DMS79 treated with DMSO at 0.1 percent for 48 hours (cell line): ENCODE data around the gene CHCHD3.

ENCODE experiments used
- DNase-seq: peaks from one replicate; lab custom pipeline; 2025; lab: John Stamatoyannopoulos, UW

Gene CHCHD3

DNA sequence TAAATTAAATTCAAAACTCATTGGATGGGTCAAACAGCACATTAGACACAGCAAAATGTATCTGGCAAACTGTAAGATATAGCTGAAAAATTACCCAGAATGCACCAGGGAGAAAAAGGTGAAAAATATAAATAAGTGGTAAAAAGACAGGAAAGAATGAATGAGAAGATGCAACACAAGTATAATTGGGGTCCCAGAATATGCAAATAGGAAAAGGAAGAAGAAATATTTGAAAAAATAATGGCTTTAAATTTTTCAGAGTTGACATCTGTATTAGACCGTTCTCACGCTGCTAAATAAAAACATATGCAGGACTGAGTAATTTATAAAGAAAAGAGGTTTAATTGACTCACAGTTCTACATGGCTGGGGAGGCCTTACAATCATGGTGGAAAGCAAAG lies 337.9 kb downstream of the CHCHD3 start:
- no peak for DNase-seq

DNA sequence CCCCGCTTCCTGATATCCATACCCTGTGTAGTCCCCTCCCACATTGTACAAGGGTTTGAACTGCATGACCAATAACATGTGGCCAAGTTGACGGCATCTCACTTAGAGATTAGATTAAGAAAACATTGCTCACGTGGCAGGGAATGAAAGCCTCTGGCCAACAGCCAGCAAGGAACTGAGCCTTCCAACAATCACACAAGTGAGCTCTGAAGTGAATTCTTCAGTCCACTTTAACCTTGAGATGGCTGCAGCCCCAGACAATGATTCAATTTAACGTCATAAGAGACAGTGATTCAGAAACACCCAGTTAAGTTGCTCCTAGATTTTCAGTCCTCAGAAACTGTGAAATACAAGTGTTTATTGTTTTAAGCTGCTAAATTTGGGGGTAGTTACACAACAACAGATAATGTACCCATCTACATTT lies 339.7 kb downstream of the CHCHD3 start:
- peak; percentile 89 for DNase-seq

DNA sequence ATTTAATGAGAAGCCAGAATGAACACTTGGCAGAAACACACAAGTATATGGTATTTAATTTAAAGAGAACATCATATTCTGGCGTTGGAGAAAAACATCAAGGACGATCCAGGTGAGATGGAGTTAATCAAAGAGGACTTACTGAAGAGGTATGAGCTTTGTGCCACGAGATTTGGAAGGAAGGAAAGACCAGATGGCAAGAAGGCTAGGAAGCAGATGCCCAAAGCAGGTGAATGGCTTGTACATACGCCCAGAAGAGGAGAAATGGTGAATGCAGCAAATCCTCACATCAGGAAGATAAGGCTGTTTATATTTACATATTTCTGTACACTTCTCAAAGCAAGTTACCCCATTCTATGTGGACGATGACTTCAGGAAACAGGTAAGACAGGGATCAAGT lies 341.7 kb downstream of the CHCHD3 start:
- no peak for DNase-seq

DNA sequence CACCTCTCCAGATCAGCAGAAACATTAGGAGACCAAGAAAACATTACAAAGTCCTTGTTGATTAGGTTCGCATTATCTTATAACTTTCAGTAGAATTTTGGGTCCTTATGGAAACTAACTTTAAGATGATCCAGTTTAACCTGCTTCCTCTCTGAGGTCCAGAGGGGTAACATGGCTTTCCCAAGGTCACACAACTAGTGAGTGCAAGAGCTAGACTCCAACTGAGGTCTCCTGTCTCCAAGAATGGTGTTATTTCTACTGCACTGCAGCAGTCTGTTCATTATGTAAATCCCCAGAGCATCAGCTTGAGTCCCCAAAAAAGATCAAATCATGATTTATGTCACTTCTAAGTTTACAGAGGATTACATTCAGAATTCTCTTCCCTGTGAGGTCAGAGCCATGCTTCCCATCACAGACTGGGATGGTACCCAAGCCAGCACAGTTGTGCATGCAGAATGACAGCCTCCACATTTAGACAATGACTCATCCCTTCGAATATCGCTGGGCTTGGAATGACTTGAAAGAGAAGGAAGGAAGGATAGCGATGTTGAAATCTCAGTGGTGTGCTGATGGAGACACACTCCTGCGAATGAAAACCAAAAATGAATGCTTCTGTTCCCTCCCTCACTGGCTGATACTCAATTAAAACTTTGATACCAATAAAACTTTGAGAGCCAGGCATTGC lies 342.5 kb downstream of the CHCHD3 start:
- no peak for DNase-seq

DNA sequence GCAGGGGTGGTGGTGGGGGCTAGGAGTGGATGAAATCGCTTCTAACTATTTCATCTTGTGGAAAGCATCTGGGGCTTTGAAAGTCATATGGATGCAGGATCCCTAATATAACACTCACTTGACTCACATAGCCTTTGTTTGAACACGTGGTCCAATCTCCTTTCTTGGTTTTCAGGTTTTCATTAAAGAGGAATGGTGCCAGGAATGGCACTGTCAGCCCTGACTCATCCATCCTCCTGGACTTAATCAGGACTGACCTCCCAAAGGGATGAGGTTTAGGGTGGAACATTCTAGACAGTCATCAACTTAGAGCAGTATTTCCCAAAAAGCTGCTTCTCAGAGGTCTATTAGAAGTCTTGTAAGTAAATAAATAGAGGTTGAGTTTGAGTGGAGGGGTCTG lies 343.6 kb downstream of the CHCHD3 start:
- no peak for DNase-seq

DNA sequence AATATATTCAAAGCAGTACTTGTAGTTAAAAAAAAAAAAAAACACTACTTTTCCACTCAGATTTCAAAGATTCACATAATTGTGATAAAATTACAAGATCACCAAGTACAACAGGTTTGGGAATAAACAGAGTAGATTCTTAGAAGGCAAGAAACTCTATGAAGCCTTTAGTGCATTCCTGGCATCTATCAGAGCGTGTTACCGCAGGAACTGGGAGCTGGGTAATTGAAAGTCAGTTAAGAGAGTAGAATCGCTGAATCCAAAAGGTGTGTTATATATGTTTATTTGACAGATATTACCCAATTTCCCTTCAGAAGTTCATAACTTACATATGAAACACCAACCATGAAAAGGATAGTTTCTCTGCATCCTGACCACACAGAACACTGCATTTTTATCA lies 346.4 kb downstream of the CHCHD3 start:
- no peak for DNase-seq
